Thymus (tissue), 11 donors: Measurements from ENCODE around the gene METAP1. TPM values are rescaled to one million over a fixed set of nuclear protein-coding genes. Genes with fewer than 3 reads are reported as not detected.
"Not testable (repeated sequence)": the region's sequence is repeated elsewhere in the genome, so short reads cannot be mapped to it uniquely, and the experiment has no call there.

ENCODE experiments used
- DNase-seq, 9 donors: peaks; one replicate each; pipeline ENCODE4 v3.0.0-alpha.2; 2013; ENCODE audit warnings: low spot score in 9 of 9, low read depth in 6 of 9, missing footprints in 1 of 9
- H3K27ac ChIP-seq, 2 donors: one replicate each; pipeline ENCODE4 v1.5.1; 2013; ENCODE audit warnings: control low read depth in 1 of 2, low read depth in 1 of 2, low read length in 1 of 2, mild to moderate bottlenecking in 1 of 2, moderate library complexity in 1 of 2
- H3K27me3 ChIP-seq, 2 donors: one replicate each; pipeline ENCODE4 v1.5.1; 2013; ENCODE audit warnings: low read length in 1 of 2; ENCODE audit not compliant: control insufficient read depth in 2 of 2, insufficient read depth in 1 of 2
- H3K36me3 ChIP-seq, 2 donors: one replicate each; pipeline ENCODE4 v1.5.1; 2013; ENCODE audit warnings: low read length in 1 of 2, mild to moderate bottlenecking in 1 of 2, moderate library complexity in 1 of 2; ENCODE audit not compliant: control insufficient read depth in 2 of 2, insufficient read depth in 2 of 2
- H3K4me1 ChIP-seq, 2 donors: one replicate each; pipeline ENCODE4 v1.5.1; 2013; ENCODE audit warnings: low read length in 2 of 2; ENCODE audit not compliant: control insufficient read depth in 2 of 2, insufficient read depth in 2 of 2
- H3K4me3 ChIP-seq, 2 donors: one replicate each; pipeline ENCODE4 v1.5.1; 2013; ENCODE audit warnings: low read length in 2 of 2, control low read depth in 1 of 2, mild to moderate bottlenecking in 1 of 2
- H3K9me3 ChIP-seq, 2 donors: one replicate each; pipeline ENCODE4 v1.5.1; 2013; ENCODE audit warnings: low read length in 1 of 2, mild to moderate bottlenecking in 1 of 2; ENCODE audit not compliant: control insufficient read depth in 2 of 2, insufficient read depth in 1 of 2
- WGBS: extraction: QIAGEN DNeasy Blood & Tissue Kit; methylation state at CpG from one replicate; pipeline ENCODE4 v1.1.7; 2013; 5-methylcytosine and 5-hydroxymethylcytosine counted together
- polyA plus RNA-seq: library from polyadenylated mRNA; stranded (reverse); fragments of 200-250 nt; gene quantifications from one replicate; pipeline ENCODE4 v1.2.3, GENCODE V29; 2013
- total RNA-seq: library from RNA; stranded (reverse); fragments of 120-200 nt; gene quantifications from one replicate; pipeline ENCODE4 v1.2.4, GENCODE V29; 2013
- donor health status: healthy.

The METAP1 gene
- total and polyA plus RNA-seq, 2 donors = 47.4 to 57.7 TPM

- Histone ChIP-seq H3K36me3 (peaks cover 0 to 3% of the 10 kb centered on the region in 2 donors), H3K27me3 (no peaks in the 10 kb centered on the region), H3K4me3 (no peak overlapping the region), H3K4me1 (peaks cover 5 to 12% of the 10 kb centered on the region in 2 donors), H3K9me3 (no peaks in the 10 kb centered on the region), H3K27ac (no peak overlapping the region)
- 92% methylated on average over 2 of the region's 2 CpGs for WGBS
- no peak for DNase-seq
Measured at GRCh38 chr4:99090481-99091215, 95.1 kb downstream of the METAP1 start.

- peaks cover 0 to 2% of the 10 kb centered on the region in 2 donors for H3K36me3 ChIP-seq
- peaks cover 5 to 12% of the 10 kb centered on the region in 2 donors for H3K4me1 ChIP-seq
- no peaks in the 10 kb centered on the region for H3K9me3 ChIP-seq
- H3K4me3 ChIP-seq = no peak overlapping the region
- H3K27me3 ChIP-seq = no peaks in the 10 kb centered on the region
- no peak for DNase-seq
- no peak overlapping the region for H3K27ac ChIP-seq
- WGBS = 80% methylated on average over 2 of the region's 2 CpGs
Measured at GRCh38 chr4:99091216-99091575, 95.7 kb downstream of the METAP1 start.

DNA sequence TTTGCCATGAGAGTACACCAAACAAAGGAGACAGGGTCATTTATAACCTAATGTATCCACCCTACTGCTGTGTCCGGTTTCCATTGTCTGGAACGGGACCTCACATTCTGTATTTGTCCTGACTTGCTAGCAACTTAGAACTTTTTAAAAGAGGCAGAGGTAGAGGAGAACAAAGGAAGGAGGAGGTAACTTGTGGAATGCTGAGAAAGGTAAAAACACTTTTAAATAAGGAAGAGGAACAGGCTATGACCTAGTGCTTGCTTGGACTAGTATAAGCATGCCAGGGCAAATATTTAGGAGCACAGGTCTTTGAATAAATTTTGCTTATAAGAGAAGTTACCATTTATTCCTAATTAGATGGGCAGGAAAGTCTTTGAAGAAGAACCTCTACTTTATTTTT lies 96.3 kb downstream of the METAP1 start:
- H3K4me1 ChIP-seq = peaks cover 5 to 10% of the 10 kb centered on the region in 2 donors
- not testable (repeated sequence) for H3K27ac ChIP-seq, H3K36me3 ChIP-seq, H3K9me3 ChIP-seq, H3K27me3 ChIP-seq, H3K4me3 ChIP-seq, DNase-seq
- WGBS = 92% methylated on average over 2 of the region's 2 CpGs

GRCh38 chr4:99099311-99099710 lies 103.8 kb downstream of the METAP1 start:
- no peak for DNase-seq
- 95% methylated on average over 12 of the region's 12 CpGs for WGBS
- H3K36me3 ChIP-seq = no peaks in the 10 kb centered on the region

DNA sequence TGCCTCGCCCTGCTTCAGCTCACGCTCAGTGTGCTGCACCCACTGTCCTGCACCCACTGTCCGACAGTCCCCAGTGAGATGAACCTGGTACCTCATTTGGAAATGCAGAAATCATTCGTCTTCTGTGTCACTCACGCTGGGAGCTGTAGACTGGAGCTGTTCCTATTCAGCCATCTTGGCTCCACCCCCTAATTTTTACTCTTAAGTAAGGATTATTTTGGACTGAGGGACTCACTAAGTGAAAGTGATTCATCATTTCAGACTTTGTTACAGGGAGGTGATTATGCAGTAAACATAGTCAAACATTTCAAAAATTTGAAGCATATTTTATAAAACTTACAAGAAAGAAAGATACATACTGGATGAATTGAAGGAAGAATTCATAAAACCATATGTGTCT lies 104.3 kb downstream of the METAP1 start:
- H3K27ac ChIP-seq, H3K27me3 ChIP-seq, H3K4me1 ChIP-seq, H3K4me3 ChIP-seq, DNase-seq, H3K36me3 ChIP-seq, H3K9me3 ChIP-seq: not testable (repeated sequence)
- WGBS = 97% methylated on average over 5 of the region's 5 CpGs

More at GRCh38 chr4:99099311-99099710, 103.8 kb downstream of the METAP1 start:
- no peaks in the 10 kb centered on the region for H3K4me1 ChIP-seq
- H3K27me3 ChIP-seq = no peaks in the 10 kb centered on the region
- no peak overlapping the region for H3K4me3 ChIP-seq
- no peak overlapping the region for H3K27ac ChIP-seq
- H3K9me3 ChIP-seq = no peaks in the 10 kb centered on the region

- Histone ChIP-seq H3K36me3 (no peaks in the 10 kb centered on the region), H3K27me3 (no peaks in the 10 kb centered on the region), H3K4me3 (no peak overlapping the region), H3K27ac (no peak overlapping the region), H3K9me3 (no peaks in the 10 kb centered on the region), H3K4me1 (no peaks in the 10 kb centered on the region)
- WGBS = 98% methylated on average over 1 of the region's 1 CpG
- no peak for DNase-seq
Measured at GRCh38 chr4:99100876-99101275, 105.4 kb downstream of the METAP1 start.

GRCh38 chr4:99102634-99103033 lies 107.1 kb downstream of the METAP1 start:
- Histone ChIP-seq H3K4me1 (no peaks in the 10 kb centered on the region), H3K27me3 (no peaks in the 10 kb centered on the region), H3K4me3 (no peak overlapping the region), H3K9me3 (no peaks in the 10 kb centered on the region), H3K27ac (no peak overlapping the region), H3K36me3 (no peaks in the 10 kb centered on the region)
- no peak for DNase-seq
- 97% methylated on average over 2 of the region's 2 CpGs for WGBS

DNA sequence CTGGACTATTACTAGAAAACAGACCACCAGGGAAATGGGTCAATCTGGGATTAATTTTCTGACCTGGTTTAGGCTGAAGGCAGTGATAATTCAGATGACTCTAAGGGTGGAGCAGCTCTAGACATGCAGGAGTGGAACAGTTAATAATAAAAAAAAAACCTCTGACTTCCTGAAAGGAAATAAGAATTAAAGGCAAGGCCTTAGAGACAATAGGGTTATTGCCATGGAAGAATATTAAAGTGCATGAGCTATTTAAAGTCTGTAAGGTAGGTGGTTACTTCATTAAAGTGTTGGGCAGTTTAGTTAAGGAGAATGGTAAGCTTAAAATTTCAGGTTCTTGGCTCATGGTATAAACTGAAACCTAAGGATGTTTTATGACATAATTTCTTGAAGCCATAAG lies 107.6 kb downstream of the METAP1 start:
- H3K4me1 ChIP-seq = no peaks in the 10 kb centered on the region
- no peaks in the 10 kb centered on the region for H3K27me3 ChIP-seq
- H3K9me3 ChIP-seq = no peaks in the 10 kb centered on the region
- DNase-seq = no peak
- no peak overlapping the region for H3K4me3 ChIP-seq
- no peak overlapping the region for H3K27ac ChIP-seq
- no peaks in the 10 kb centered on the region for H3K36me3 ChIP-seq

DNA sequence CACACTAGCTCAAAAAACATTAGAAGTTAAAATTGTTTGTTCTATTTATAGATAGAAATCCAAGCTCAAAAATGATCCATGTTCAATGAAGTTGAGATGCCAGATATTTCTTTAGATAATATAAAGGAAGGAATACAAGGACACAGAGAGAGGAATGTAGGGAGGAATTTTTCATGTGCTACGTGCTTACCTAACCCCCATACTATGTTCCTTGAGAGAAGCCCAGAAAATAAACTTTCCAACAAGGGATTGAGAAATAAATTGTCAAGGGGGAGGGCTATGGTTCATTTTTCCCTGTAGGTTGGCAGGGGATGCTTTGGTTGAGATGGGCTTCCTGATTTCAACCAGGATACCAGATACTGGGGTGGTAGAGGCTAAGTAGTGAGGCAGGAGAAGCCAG lies 108.6 kb downstream of the METAP1 start:
- Histone ChIP-seq H3K4me3 (no peak overlapping the region), H3K4me1 (no peaks in the 10 kb centered on the region), H3K27ac (no peak overlapping the region), H3K27me3 (no peaks in the 10 kb centered on the region), H3K9me3 (no peaks in the 10 kb centered on the region), H3K36me3 (no peaks in the 10 kb centered on the region)
- 97% methylated on average over 1 of the region's 1 CpG for WGBS
- no peak for DNase-seq
